Psoas muscle (tissue), 8 donors: ENCODE results near the gene GMNN. TPM values are rescaled to one million over a fixed set of nuclear protein-coding genes. Genes with fewer than 3 reads are reported as not detected.

Source experiments
- ATAC-seq, 4 donors: fragments of 200-7000 bp; cut with Tn5 transposase; one replicate each; pipeline ENCODE4 v1.9.1; 2020; ENCODE audit warnings: moderate library complexity in 3 of 4, mild to moderate bottlenecking in 2 of 4
- DNase-seq, 2 donors: peaks; one replicate each; pipeline ENCODE4 v3.0.0-alpha.2; 2020
- H3K27ac ChIP-seq: fragments of 200-600 bp; one replicate; pipeline ENCODE4 v1.8.0; 2022
- H3K27me3 ChIP-seq, 3 donors: fragments of 200-600 bp in 1 of 3; one replicate each; pipeline versions ENCODE4 v1.6.1 to v1.8.0; 2013 to 2022; ENCODE audit warnings: low read length in 2 of 3, mild to moderate bottlenecking in 2 of 3, moderate library complexity in 1 of 3; ENCODE audit not compliant: insufficient read depth in 3 of 3
- H3K36me3 ChIP-seq, 2 donors: fragments of 200-600 bp in 1 of 2; one replicate each; pipeline versions ENCODE4 v1.6.1 to v1.8.0; 2013 to 2022; ENCODE audit warnings: low read depth in 1 of 2, mild to moderate bottlenecking in 1 of 2, moderate library complexity in 1 of 2; ENCODE audit not compliant: insufficient read depth in 1 of 2
- H3K4me1 ChIP-seq: fragments of 200-600 bp; one replicate; pipeline ENCODE4 v1.8.0; 2022
- H3K4me3 ChIP-seq: fragments of 200-600 bp; one replicate; pipeline ENCODE4 v1.8.0; 2022; ENCODE audit warnings: mild to moderate bottlenecking
- H3K9me3 ChIP-seq: fragments of 200-600 bp; one replicate; pipeline ENCODE4 v1.8.0; 2022
- WGBS, 3 donors: extraction: QIAGEN DNeasy Blood & Tissue Kit; methylation state at CpG; one replicate each; pipeline versions ENCODE4 v1.1.6 to v1.1.7; 2013; 5-methylcytosine and 5-hydroxymethylcytosine counted together
- intact Hi-C, 2 donors: fragments of 100-400 bp; cut with DNase I; formaldehyde crosslinking; loops; one replicate each; pipeline versions ENCODE4 v1.11.0 to v1.14.2; 2022
- polyA plus RNA-seq, 3 donors: library from polyadenylated mRNA; stranded (reverse); fragments of 200-250 nt; gene quantifications; one replicate each; pipeline ENCODE4 v1.2.3, GENCODE V29; 2013
- total RNA-seq, 4 donors: library from RNA; stranded (reverse); fragmentation: NEBNext Ultra II Directional in 2 of 4; extraction: Animal tissue kit (Norgen Biotek cat#: 25700) in 2 of 4; gene quantifications; one replicate each; pipeline versions ENCODE4 v1.2.1 to v1.2.4, GENCODE V29; 2021 to 2023
- TF ChIP-seq, protein P1 (sequence below): fragments of 200-600 bp; IDR thresholded peaks from one replicate; pipeline ENCODE4 v1.8.0; 2022; ENCODE audit warnings: antibody characterized with exemption
- donor health status: healthy with polysubstance abuse.
- donor health status: DM: no; HTN: no; CAD: no; lungs with moderate emphysema.
- donor health status: Bipolar disorder and iron deficiency.
- donor health status: healthy.
- donor health status: DM: yes; HTN: yes; CAD: no.
- donor health status: DM: no; HTN: no; CAD: no.
- donor health status: DM: no; HTN: no; CAD: no.
- donor health status: DM: yes; HTN: yes; CAD: no.

Gene GMNN
- total and polyA plus RNA-seq, 7 donors, result 3.5 to 12.2 (median 4.2) TPM

- ATAC-seq, result no peak
- TF ChIP-seq, protein P1, sequence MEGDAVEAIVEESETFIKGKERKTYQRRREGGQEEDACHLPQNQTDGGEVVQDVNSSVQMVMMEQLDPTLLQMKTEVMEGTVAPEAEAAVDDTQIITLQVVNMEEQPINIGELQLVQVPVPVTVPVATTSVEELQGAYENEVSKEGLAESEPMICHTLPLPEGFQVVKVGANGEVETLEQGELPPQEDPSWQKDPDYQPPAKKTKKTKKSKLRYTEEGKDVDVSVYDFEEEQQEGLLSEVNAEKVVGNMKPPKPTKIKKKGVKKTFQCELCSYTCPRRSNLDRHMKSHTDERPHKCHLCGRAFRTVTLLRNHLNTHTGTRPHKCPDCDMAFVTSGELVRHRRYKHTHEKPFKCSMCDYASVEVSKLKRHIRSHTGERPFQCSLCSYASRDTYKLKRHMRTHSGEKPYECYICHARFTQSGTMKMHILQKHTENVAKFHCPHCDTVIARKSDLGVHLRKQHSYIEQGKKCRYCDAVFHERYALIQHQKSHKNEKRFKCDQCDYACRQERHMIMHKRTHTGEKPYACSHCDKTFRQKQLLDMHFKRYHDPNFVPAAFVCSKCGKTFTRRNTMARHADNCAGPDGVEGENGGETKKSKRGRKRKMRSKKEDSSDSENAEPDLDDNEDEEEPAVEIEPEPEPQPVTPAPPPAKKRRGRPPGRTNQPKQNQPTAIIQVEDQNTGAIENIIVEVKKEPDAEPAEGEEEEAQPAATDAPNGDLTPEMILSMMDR, result no peak
- Histone ChIP-seq H3K9me3 (no peaks in the 10 kb centered on the region), H3K36me3 (no peaks in the 10 kb centered on the region), H3K27me3 (no peaks in the 10 kb centered on the region), H3K4me3 (no peak overlapping the region), H3K4me1 (no peaks in the 10 kb centered on the region), H3K27ac (no peak overlapping the region)
- 88 to 95% (median 93%) methylated on average over 6 of the region's 6 CpGs for WGBS, 3 donors
- intact Hi-C loops, result no loop called here
- no peak for DNase-seq
Observed at GRCh38 chr6:24796616-24797290, 22.0 kb downstream of the GMNN start.

GRCh38 chr6:24797596-24798216 lies 23.0 kb downstream of the GMNN start:
- TF ChIP-seq, protein P1, result no peak
- ATAC-seq (no peak), DNase-seq (no peak)
- H3K4me1 ChIP-seq, result no peaks in the 10 kb centered on the region
- no peak overlapping the region for H3K27ac ChIP-seq
- intact Hi-C loops, result no loop called here
- 60 to 70% (median 67%) methylated on average over 6 of the region's 6 CpGs for WGBS, 3 donors
- no peaks in the 10 kb centered on the region for H3K9me3 ChIP-seq
- no peaks in the 10 kb centered on the region for H3K36me3 ChIP-seq
- H3K4me3 ChIP-seq, result no peak overlapping the region
- H3K27me3 ChIP-seq, result no peaks in the 10 kb centered on the region

DNA sequence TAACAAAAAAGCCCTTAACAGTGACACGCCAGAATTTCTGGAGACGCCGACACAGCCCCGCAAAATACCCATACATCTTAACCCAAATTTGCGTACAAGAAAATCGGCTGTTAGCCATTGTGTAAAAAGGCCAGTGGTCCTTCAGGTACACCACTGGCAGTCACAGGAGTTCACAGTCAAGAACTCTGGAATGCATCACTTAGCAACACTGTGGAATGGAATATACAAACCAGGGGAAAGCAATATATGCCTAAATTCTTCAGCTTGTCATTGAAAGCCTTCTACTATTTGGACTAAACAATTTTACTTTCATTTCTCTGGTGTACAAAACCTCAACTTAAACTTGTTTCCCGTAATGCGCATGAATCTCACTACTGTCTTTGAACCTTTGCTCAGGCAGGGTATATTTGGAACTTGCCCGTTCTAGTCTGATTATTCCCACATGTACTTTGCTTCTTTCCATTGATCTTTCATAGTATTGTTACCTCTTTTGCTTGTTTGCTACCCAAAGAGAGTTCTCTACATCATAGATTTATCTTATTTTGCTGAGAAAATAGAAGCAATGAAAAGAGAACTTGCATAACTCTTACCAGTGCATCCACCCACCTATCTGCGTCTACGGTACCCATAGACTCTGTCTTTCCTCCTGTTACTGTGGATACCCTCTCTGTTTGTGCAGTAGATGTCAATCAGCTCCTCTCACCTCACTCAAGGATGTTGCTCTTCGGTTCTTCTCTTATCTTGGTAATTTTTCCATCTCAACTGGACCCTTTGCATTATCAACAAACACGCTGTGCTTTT lies 24.2 kb downstream of the GMNN start, which contains the start of gene ARMH2:
Gene ARMH2 (minus strand): TSS at position 178 of the 801 bp plus-strand sequence. CDS start 60 bp downstream, at position 118.
- TF ChIP-seq, protein P1, result no peak
- DNase-seq, result no peak
- intact Hi-C loops, result no loop called here

GRCh38 chr6:24799541-24799915 lies 24.8 kb downstream of the GMNN start:
- Histone ChIP-seq H3K27me3 (no peaks in the 10 kb centered on the region), H3K4me1 (no peaks in the 10 kb centered on the region), H3K27ac (no peak overlapping the region), H3K36me3 (no peaks in the 10 kb centered on the region), H3K4me3 (no peak overlapping the region), H3K9me3 (no peaks in the 10 kb centered on the region)
- no peak for DNase-seq
- intact Hi-C loops, result no loop called here
- TF ChIP-seq, protein P1, result no peak
- ATAC-seq, result no peak
- WGBS, 3 donors, result 81 to 89% (median 85%) methylated on average over 1 of the region's 1 CpG

More for the DNA sequence above, 24.2 kb downstream of the GMNN start, which contains the start of gene ARMH2:
- no peak for ATAC-seq
- H3K4me1 ChIP-seq, result no peaks in the 10 kb centered on the region
- H3K27me3 ChIP-seq, result no peaks in the 10 kb centered on the region
- no peak within 1 kb of the TSS for H3K27ac ChIP-seq
- no peaks in the 10 kb centered on the region for H3K9me3 ChIP-seq
- H3K36me3 ChIP-seq, result no peaks in the 10 kb centered on the region
- H3K4me3 ChIP-seq, result no peak within 1 kb of the TSS
- 94 to 96% (median 94%) methylated on average over 13 of the region's 13 CpGs for WGBS, 3 donors
